Heart left ventricle (tissue), 16 donors: ENCODE data around the gene SEC61B. TPM values are rescaled to one million over a fixed set of nuclear protein-coding genes. Genes with fewer than 3 reads are reported as not detected.
"Not testable (repeated sequence)": the region's sequence is repeated elsewhere in the genome, so short reads cannot be mapped to it uniquely, and the experiment has no call there.

ENCODE experiments used
- ATAC-seq, 4 donors: fragments of 200-7000 bp; cut with Tn5 transposase; one replicate each; pipeline ENCODE4 v1.9.1; 2020 to 2022; ENCODE audit warnings: moderate library complexity in 4 of 4, mild to moderate bottlenecking in 3 of 4, moderate number of reproducible peaks in 1 of 4
- DNase-seq, 5 donors: peaks; one replicate each; pipeline ENCODE4 v3.0.0-alpha.2; 2020
- H3K27ac ChIP-seq, 12 donors: fragments of 200-600 bp; sonication (generic) in 4 of 12; one replicate each; pipeline versions ENCODE4 v1.5.0 to v1.8.0; 2016 to 2022; ENCODE audit warnings: mild to moderate bottlenecking in 2 of 12
- H3K27me3 ChIP-seq, 9 donors: fragments of 200-600 bp; sonication (generic) in 2 of 9; one replicate each; pipeline versions ENCODE4 v1.5.1 to v1.8.0; 2016 to 2022; ENCODE audit warnings: mild to moderate bottlenecking in 3 of 9
- H3K36me3 ChIP-seq, 9 donors: fragments of 200-600 bp; sonication (generic) in 2 of 9; one replicate each; pipeline versions ENCODE4 v1.5.0 to v1.8.0; 2018 to 2022; ENCODE audit warnings: mild to moderate bottlenecking in 2 of 9
- H3K4me1 ChIP-seq, 12 donors: fragments of 200-600 bp; sonication (generic) in 4 of 12; one replicate each; pipeline versions ENCODE4 v1.5.0 to v1.8.0; 2016 to 2022; ENCODE audit warnings: mild to moderate bottlenecking in 3 of 12
- H3K4me3 ChIP-seq, 12 donors: fragments of 200-600 bp; sonication (generic) in 4 of 12; one replicate each; pipeline versions ENCODE4 v1.5.0 to v1.8.0; 2017 to 2022; ENCODE audit warnings: mild to moderate bottlenecking in 9 of 12, moderate library complexity in 4 of 12
- H3K9me3 ChIP-seq, 12 donors: fragments of 200-600 bp; sonication (generic) in 4 of 12; one replicate each; pipeline versions ENCODE4 v1.5.0 to v1.8.0; 2016 to 2022; ENCODE audit warnings: mild to moderate bottlenecking in 1 of 12
- CTCF ChIP-seq, 12 donors: fragments of 200-600 bp; sonication (generic) in 4 of 12; IDR thresholded peaks; one replicate each; pipeline versions ENCODE4 v1.5.0 to v1.8.0; 2018 to 2022; ENCODE audit warnings: antibody characterized with exemption in 12 of 12, mild to moderate bottlenecking in 5 of 12
- POLR2A ChIP-seq, 2 donors: fragments of 450-650 bp; IDR thresholded peaks; one replicate each; pipeline ENCODE4 v1.6.1; 2017; ENCODE audit warnings: antibody characterized with exemption in 2 of 2, mild to moderate bottlenecking in 2 of 2, moderate library complexity in 2 of 2
- WGBS, 4 donors: extraction: QIAGEN DNeasy Blood & Tissue Kit in 2 of 4; methylation state at CpG; one replicate each; pipeline versions ENCODE4 v1.1.5 to v1.1.7; 2013 to 2018; 5-methylcytosine and 5-hydroxymethylcytosine counted together
- intact Hi-C, 10 donors: fragments of 100-400 bp; cut with DNase I; formaldehyde crosslinking; loops; one replicate each; pipeline versions ENCODE4 v1.11.1 to v1.14.2; 2022
- polyA plus RNA-seq, 2 donors: library from polyadenylated mRNA; stranded (reverse); fragments of 200-250 nt; gene quantifications; one replicate each; pipeline ENCODE4 v1.2.3, GENCODE V29; 2013
- total RNA-seq, 9 donors: library from RNA; depleted of rRNA in 2 of 9; stranded (reverse); fragments of >200 nt in 2 of 9; fragmentation: NEBNext Ultra II Directional in 3 of 9; extraction: Animal tissue kit (Norgen Biotek cat#: 25700) in 3 of 9; gene quantifications; one replicate each; pipeline versions ENCODE4 v1.1.0 to v1.2.4, GENCODE V29; 2016 to 2023
- donor health status: ischemic (EF 13 %, LVEDD 7.1; RV severe dilation, severe dysfunction).
- donor health status: healthy with polysubstance abuse.
- donor health status: DM: no; HTN: yes; CAD: no.
- donor health status: DM: no; HTN: no; CAD: no.
- donor health status: ischemic (EF 25% LVEDD 6.9; RV normal size, moderate dysfunction).
- donor health status: ischemic (EF 25% LVEDD 5.7; RV mildly dilated, moderate dysfunction).
- donor health status: healthy.
- donor health status: DM: yes; HTN: yes; CAD: no.
- donor health status: ischemic (EF 35%, LVEDD 5.7; RV mildly dilated, moderate dysfunction).
- donor health status: nonischemic (EF 11% LVEDD 7.7; RV severe dilation, severe dysfunction).
- donor health status: DM: yes; HTN: yes; CAD: no.
- donor health status: PGD.
- donor health status: ischemic (EF 29% LVEDD 5.4; RV normal size, mild dysfunction).
- donor health status: nonischemic (EF 23%, LVEDD 6.1; RV moderate dilation, normal function).

SEC61B gene
- total and polyA plus RNA-seq, 11 donors, result 29.9 to 165 (median 40.6) TPM

GRCh38 chr9:99237356-99237755 lies 15.3 kb downstream of the SEC61B start:
- H3K36me3 ChIP-seq, result peaks cover 0 to 38% (median 13%) of the 10 kb centered on the region in 9 donors
- peaks cover 0 to 33% (median 10%) of the 10 kb centered on the region in 12 donors for H3K4me1 ChIP-seq
- ATAC-seq, result no peak
- H3K4me3 ChIP-seq, result no peak overlapping the region
- DNase-seq, result no peak
- no peak for TF ChIP-seq POLR2A (IDR thresholded peaks at IDR 0.05)
- no peaks in the 10 kb centered on the region for H3K9me3 ChIP-seq
- intact Hi-C loops, result loop anchor here in 1 of 10 donors (10.0 kb wide), 1 partner anchor 687 kb away; no protein-coding TSS in a partner anchor
- H3K27ac ChIP-seq, result no peak overlapping the region
- H3K27me3 ChIP-seq, result no peaks in the 10 kb centered on the region

- not testable (repeated sequence) for DNase-seq, ATAC-seq, H3K4me3 ChIP-seq, H3K27ac ChIP-seq, H3K27me3 ChIP-seq, H3K9me3 ChIP-seq
- Histone ChIP-seq H3K4me1 (peaks cover 0 to 33% (median 10%) of the 10 kb centered on the region in 12 donors), H3K36me3 (peaks cover 0 to 33% (median 11%) of the 10 kb centered on the region in 9 donors)
- 96 to 98% (median 97%) methylated on average over 4 of the region's 4 CpGs for WGBS, 4 donors
- intact Hi-C loops, result loop anchor here in 1 of 10 donors (10.0 kb wide), 1 partner anchor 687 kb away; no protein-coding TSS in a partner anchor
Observed at GRCh38 chr9:99237849-99238248, 15.8 kb downstream of the SEC61B start.

DNA sequence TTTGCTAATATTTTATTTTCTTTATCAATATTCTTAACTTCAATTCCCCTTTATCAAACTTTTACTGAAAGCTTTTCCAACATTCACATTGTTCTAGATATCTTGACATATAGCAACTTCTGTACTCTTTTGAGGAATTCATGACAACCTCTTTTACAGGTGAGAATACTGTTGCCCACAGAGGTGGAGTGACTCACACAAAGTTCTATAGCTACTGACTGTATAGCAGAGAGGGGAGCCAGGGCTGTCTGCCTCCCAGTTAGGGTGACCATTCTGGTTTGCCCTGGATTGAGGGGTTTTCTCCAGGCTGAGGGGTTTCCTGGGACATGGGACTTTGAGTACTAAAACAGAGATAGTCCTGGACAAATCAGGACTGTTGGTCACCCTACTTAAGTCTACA lies 16.2 kb downstream of the SEC61B start:
- Histone ChIP-seq H3K27ac (no peak overlapping the region), H3K4me3 (no peak overlapping the region), H3K36me3 (peaks cover 0 to 28% (median 6%) of the 10 kb centered on the region in 9 donors), H3K4me1 (peaks cover 0 to 33% (median 10%) of the 10 kb centered on the region in 12 donors), H3K9me3 (no peaks in the 10 kb centered on the region), H3K27me3 (no peaks in the 10 kb centered on the region)
- ATAC-seq, result no peak
- TF ChIP-seq CTCF (IDR thresholded peaks at IDR 0.05), result no peak
- no peak for TF ChIP-seq POLR2A (IDR thresholded peaks at IDR 0.05)
- no peak for DNase-seq
- intact Hi-C loops, result loop anchor here in 1 of 10 donors (10.0 kb wide), 1 partner anchor 686 kb away; no protein-coding TSS in a partner anchor

DNA sequence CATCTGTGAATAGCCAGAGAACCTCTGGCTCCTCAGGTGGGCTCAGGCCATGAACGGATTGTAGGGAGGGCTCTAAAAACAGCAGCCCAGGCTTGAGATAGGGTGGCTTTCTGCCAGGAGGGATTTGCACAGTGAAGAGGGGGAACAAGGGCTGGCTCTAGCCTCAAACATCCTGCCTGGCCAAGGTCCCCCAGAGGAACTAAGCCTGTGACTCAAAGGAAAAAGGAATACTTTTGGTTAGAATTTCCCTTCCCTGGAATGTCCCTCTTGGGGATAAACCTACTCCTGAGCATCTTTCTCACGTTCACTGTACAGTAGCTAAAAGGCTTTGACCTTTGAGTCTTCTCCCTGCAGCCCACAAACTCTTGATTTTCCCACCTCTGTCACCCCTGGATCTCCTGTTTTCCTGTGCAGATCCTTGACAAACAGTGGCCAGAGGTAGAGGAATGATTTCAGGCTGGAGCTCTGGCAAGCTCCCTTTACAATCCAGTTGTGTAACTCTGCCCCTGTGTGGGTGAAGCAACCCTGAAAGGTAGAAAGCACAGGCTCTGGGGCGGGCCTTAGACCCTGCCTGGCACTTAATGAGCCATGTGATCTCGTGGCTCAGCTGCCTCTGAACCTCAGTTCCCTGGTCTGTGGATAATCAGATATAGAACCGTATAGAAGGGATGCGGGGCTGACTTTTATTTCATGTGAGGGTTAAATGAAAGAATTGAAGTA lies 17.4 kb downstream of the SEC61B start:
- no peaks in the 10 kb centered on the region for H3K9me3 ChIP-seq
- 45 to 51% (median 51%) methylated on average over 6 of the region's 6 CpGs for WGBS, 4 donors
- no peak for TF ChIP-seq POLR2A (IDR thresholded peaks at IDR 0.05)
- TF ChIP-seq CTCF (IDR thresholded peaks at IDR 0.05), result no peak
- H3K27ac ChIP-seq, result peak overlapping the region in 1 of 12 donors; percentile 18
- H3K27me3 ChIP-seq, result no peaks in the 10 kb centered on the region
- H3K4me1 ChIP-seq, result peaks cover 0 to 30% (median 10%) of the 10 kb centered on the region in 12 donors
- DNase-seq (no peak), ATAC-seq (peak in 3 of 4 donors; percentile 33 to 66 (median 63))
- intact Hi-C loops, result loop anchor here in 1 of 10 donors (10.0 kb wide), 2 partner anchors 65 to 685 kb away; no protein-coding TSS in a partner anchor
- no peak overlapping the region for H3K4me3 ChIP-seq
- H3K36me3 ChIP-seq, result peaks cover 0 to 29% (median 0%) of the 10 kb centered on the region in 9 donors

- 69 to 81% (median 75%) methylated on average over 7 of the region's 7 CpGs for WGBS, 4 donors
- peaks cover 0 to 24% (median 10%) of the 10 kb centered on the region in 12 donors for H3K4me1 ChIP-seq
- intact Hi-C loops, result loop anchor here in 1 of 10 donors (10.0 kb wide), 1 partner anchor 64 kb away; no protein-coding TSS in a partner anchor
- H3K27me3 ChIP-seq, result no peaks in the 10 kb centered on the region
- TF ChIP-seq POLR2A (IDR thresholded peaks at IDR 0.05), result no peak
- peak in 3 of 12 donors; percentile 10 to 32 (median 23) for TF ChIP-seq CTCF (IDR thresholded peaks at IDR 0.05)
- no peak for DNase-seq
- peaks cover 0 to 29% (median 0%) of the 10 kb centered on the region in 9 donors for H3K36me3 ChIP-seq
- H3K9me3 ChIP-seq, result no peaks in the 10 kb centered on the region
- H3K27ac ChIP-seq, result no peak overlapping the region
- no peak overlapping the region for H3K4me3 ChIP-seq
- ATAC-seq, result no peak
Observed at GRCh38 chr9:99241106-99241505, 19.0 kb downstream of the SEC61B start.
